A549 (cell line): Measurements from ENCODE around the gene DDR2.

Source experiments
- CTCF ChIP-seq: fragments of >200 bp; sonication (Bioruptor Twin); formaldehyde crosslinking; IDR thresholded peaks from 3 replicates; pipeline ENCODE4 v1.5.1; 2016
- RAD21 ChIP-seq, 2 experiments: fragments of >200 bp in 1 of 2; sonication (Bioruptor Twin) in 1 of 2; formaldehyde crosslinking in 1 of 2; IDR thresholded peaks in 1 of 2; conservative IDR thresholded peaks in 1 of 2; 2 replicates in 1 of 2; 3 replicates in 1 of 2; pipeline ENCODE4 v1.6.1; 2012 to 2018; ENCODE audit warnings: inconsistent platforms in 1 of 2

- TF ChIP-seq CTCF (no peak), RAD21 (conservative IDR thresholded peaks at IDR 0.05 in 1 of 2, IDR thresholded peaks at IDR 0.05 in 1 of 2) (no peak)
Measured at GRCh38 chr1:162712317-162713029, 80.2 kb downstream of the DDR2 start.
